ENCODE data around the gene PNPLA2. TPM values are rescaled to one million over a fixed set of nuclear protein-coding genes. Genes with fewer than 3 reads are reported as not detected.

Gene PNPLA2
- total RNA-seq, 1 donor from 2014 or later: 2.6 TPM

GRCh38 chr11:865462-866430, 47.0 kb downstream of the PNPLA2 start:
- DNase-seq (ENCODE audit: low spot score): no peak
- Mint-ChIP-seq H3K4me1 (peaks cover 12% of the 10 kb centered on the region), H3K36me3 (no peaks in the 10 kb centered on the region), H3K4me3 (no peak overlapping the region), H3K9me3 (no peaks in the 10 kb centered on the region), H3K27me3 (ENCODE audit: insufficient read depth, low read depth) (no peaks in the 10 kb centered on the region), H3K27ac (no peak overlapping the region)
- H3K27ac ChIP-seq: no peak overlapping the region
- peaks cover 32% of the 10 kb centered on the region for H4K20me1 ChIP-seq (ENCODE audit: low read depth)
- H3K79me2 ChIP-seq (ENCODE audit: low read depth): no peaks in the 10 kb centered on the region
- no peak overlapping the region for H3K9ac ChIP-seq
- H2AFZ ChIP-seq (replicated peaks): no peak overlapping the region
- no peaks in the 10 kb centered on the region for H3K36me3 ChIP-seq
- TF ChIP-seq EZH2 (IDR thresholded peaks at IDR 0.05) (no peak), EZH2phosphoT487 (IDR thresholded peaks at IDR 0.05) (no peak), CTCF (IDR thresholded peaks at IDR 0.05) (no peak)
- H3K4me1 ChIP-seq: peaks cover 19% of the 10 kb centered on the region
- no peak overlapping the region for H3K4me3 ChIP-seq
- H3F3A ChIP-seq (ENCODE audit: low read depth): peaks cover 8% of the 10 kb centered on the region
- H3K4me2 ChIP-seq: no peak overlapping the region
- H3K9me3 ChIP-seq (ENCODE audit: low read depth): no peaks in the 10 kb centered on the region
- H3K27me3 ChIP-seq: no peaks in the 10 kb centered on the region

GRCh38 chr11:866481-866880, 47.8 kb downstream of the PNPLA2 start:
- peaks cover 8% of the 10 kb centered on the region for H3F3A ChIP-seq (ENCODE audit: low read depth)
- no peaks in the 10 kb centered on the region for H3K9me3 ChIP-seq (ENCODE audit: low read depth)
- H3K4me3 ChIP-seq: no peak overlapping the region
- H3K9me3 Mint-ChIP-seq: no peaks in the 10 kb centered on the region
- H4K20me1 ChIP-seq (ENCODE audit: low read depth): peaks cover 27% of the 10 kb centered on the region
- no peak overlapping the region for H3K9ac ChIP-seq
- no peak overlapping the region for H3K4me2 ChIP-seq
- H3K27me3 Mint-ChIP-seq (ENCODE audit: insufficient read depth, low read depth): no peaks in the 10 kb centered on the region
- TF ChIP-seq EZH2phosphoT487 (IDR thresholded peaks at IDR 0.05) (no peak), CTCF (IDR thresholded peaks at IDR 0.05) (no peak), EZH2 (IDR thresholded peaks at IDR 0.05) (no peak)
- no peak overlapping the region for H3K4me3 Mint-ChIP-seq
- H3K27ac ChIP-seq: no peak overlapping the region
- H3K4me1 Mint-ChIP-seq: peaks cover 12% of the 10 kb centered on the region
- no peaks in the 10 kb centered on the region for H3K27me3 ChIP-seq
- no peak overlapping the region for H2AFZ ChIP-seq (replicated peaks)
- H3K27ac Mint-ChIP-seq: no peak overlapping the region
- no peaks in the 10 kb centered on the region for H3K36me3 Mint-ChIP-seq
- H3K4me1 ChIP-seq: peaks cover 19% of the 10 kb centered on the region
- DNase-seq (ENCODE audit: low spot score): no peak
- H3K36me3 ChIP-seq: no peaks in the 10 kb centered on the region
- H3K79me2 ChIP-seq (ENCODE audit: low read depth): no peaks in the 10 kb centered on the region

- Mint-ChIP-seq H3K27me3 (ENCODE audit: insufficient read depth, low read depth) (peaks cover 2% of the 10 kb centered on the region), H3K9me3 (no peaks in the 10 kb centered on the region), H3K27ac (no peak overlapping the region), H3K36me3 (no peaks in the 10 kb centered on the region), H3K4me1 (peaks cover 7% of the 10 kb centered on the region), H3K4me3 (no peak overlapping the region)
- Histone ChIP-seq H3F3A (ENCODE audit: low read depth) (peaks cover 3% of the 10 kb centered on the region), H3K36me3 (no peaks in the 10 kb centered on the region), H2AFZ (replicated peaks) (no peak overlapping the region), H3K27ac (no peak overlapping the region), H3K9me3 (ENCODE audit: low read depth) (no peaks in the 10 kb centered on the region), H4K20me1 (ENCODE audit: low read depth) (peaks cover 19% of the 10 kb centered on the region), H3K9ac (no peak overlapping the region), H3K4me1 (peaks cover 8% of the 10 kb centered on the region), H3K4me3 (no peak overlapping the region), H3K79me2 (ENCODE audit: low read depth) (no peaks in the 10 kb centered on the region), H3K4me2 (no peak overlapping the region), H3K27me3 (no peaks in the 10 kb centered on the region)
- TF ChIP-seq EZH2 (IDR thresholded peaks at IDR 0.05): no peak
- no peak for TF ChIP-seq CTCF (IDR thresholded peaks at IDR 0.05)
- TF ChIP-seq EZH2phosphoT487 (IDR thresholded peaks at IDR 0.05): no peak
- DNase-seq (ENCODE audit: low spot score): no peak
These were observed 49.2 kb downstream of the PNPLA2 start for GRCh38 chr11:867856-868358.
